Measurements from ENCODE around the gene TYW1.
"Not testable (repeated sequence)": the region's sequence is repeated elsewhere in the genome, so short reads cannot be mapped to it uniquely, and the experiment has no call there.

- TF ChIP-seq CTCF (IDR thresholded peaks at IDR 0.05; ENCODE audit: insufficient read depth, low read depth, low read length); EZH2 (IDR thresholded peaks at IDR 0.05; ENCODE audit: insufficient read depth, low read length): not testable (repeated sequence)
Measured at GRCh38 chr7:67192123-67192702, 195.6 kb downstream of the TYW1 start.
